ENCODE measurements around the gene FEZF1. TPM values are rescaled to one million over a fixed set of nuclear protein-coding genes. Genes with fewer than 3 reads are reported as not detected.

Gene FEZF1
- total RNA-seq, 6 experiments from 2014 or later = not detected

GRCh38 chr7:122260336-122260735 lies 44.2 kb downstream of the FEZF1 start:
- Mint-ChIP-seq H3K9me3 (peaks cover 13% of the 10 kb centered on the region), H3K4me3 (no peak overlapping the region), H3K4me1 (ENCODE audit: low read depth) (no peaks in the 10 kb centered on the region), H3K27ac (no peak overlapping the region), H3K27me3 (ENCODE audit: insufficient read depth) (peaks cover 1% of the 10 kb centered on the region; the same call in 1 of the 2 replicates), H3K36me3 (ENCODE audit: low read depth) (no peaks in the 10 kb centered on the region)
- TF ChIP-seq CTCF (IDR thresholded peaks at IDR 0.05) = no peak
- DNase-seq = no peak

- Mint-ChIP-seq H3K36me3 (ENCODE audit: low read depth) (no peaks in the 10 kb centered on the region), H3K27me3 (ENCODE audit: insufficient read depth) (peaks cover 1% of the 10 kb centered on the region; the same call in 1 of the 2 replicates), H3K9me3 (peaks cover 13% of the 10 kb centered on the region), H3K4me1 (ENCODE audit: low read depth) (no peaks in the 10 kb centered on the region), H3K27ac (no peak overlapping the region), H3K4me3 (no peak overlapping the region)
- no peak for DNase-seq
- TF ChIP-seq CTCF (IDR thresholded peaks at IDR 0.05) = no peak
These were observed 45.6 kb downstream of the FEZF1 start for GRCh38 chr7:122258971-122259370.

- Mint-ChIP-seq H3K36me3 (ENCODE audit: low read depth) (no peaks in the 10 kb centered on the region), H3K27ac (no peak overlapping the region), H3K9me3 (peaks cover 17% of the 10 kb centered on the region), H3K4me3 (no peak overlapping the region), H3K4me1 (ENCODE audit: low read depth) (no peaks in the 10 kb centered on the region), H3K27me3 (ENCODE audit: insufficient read depth) (peaks cover 1% of the 10 kb centered on the region; the same call in 1 of the 2 replicates)
- no peak for DNase-seq
- TF ChIP-seq CTCF (IDR thresholded peaks at IDR 0.05) = no peak
These were observed 47.5 kb downstream of the FEZF1 start for GRCh38 chr7:122257056-122257455.

GRCh38 chr7:122256046-122256445 lies 48.5 kb downstream of the FEZF1 start:
- H3K36me3 Mint-ChIP-seq (ENCODE audit: low read depth) = no peaks in the 10 kb centered on the region
- TF ChIP-seq CTCF (IDR thresholded peaks at IDR 0.05) = no peak
- H3K27me3 Mint-ChIP-seq (ENCODE audit: insufficient read depth) = no peaks in the 10 kb centered on the region
- H3K27ac Mint-ChIP-seq = no peak overlapping the region
- no peaks in the 10 kb centered on the region for H3K4me1 Mint-ChIP-seq (ENCODE audit: low read depth)
- H3K4me3 Mint-ChIP-seq = no peak overlapping the region
- no peak for DNase-seq
- H3K9me3 Mint-ChIP-seq = peaks cover 17% of the 10 kb centered on the region

- H3K27ac Mint-ChIP-seq = no peak overlapping the region
- peaks cover 21% of the 10 kb centered on the region for H3K9me3 Mint-ChIP-seq
- no peaks in the 10 kb centered on the region for H3K4me1 Mint-ChIP-seq (ENCODE audit: low read depth)
- no peak for TF ChIP-seq CTCF (IDR thresholded peaks at IDR 0.05)
- H3K27me3 Mint-ChIP-seq (ENCODE audit: insufficient read depth) = no peaks in the 10 kb centered on the region
- no peaks in the 10 kb centered on the region for H3K36me3 Mint-ChIP-seq (ENCODE audit: low read depth)
- no peak overlapping the region for H3K4me3 Mint-ChIP-seq
- DNase-seq = no peak
These were observed 49.1 kb downstream of the FEZF1 start for GRCh38 chr7:122255454-122255853.

Other genes with a start within 250 kb of the FEZF1 start
- 10 to 100 TPM in 2 of 6 experiments, 1 to 10 TPM in 4; 8.1 to 10.2 (median 8.9) TPM for gene AASS, start 160.5 kb downstream of the FEZF1 start, total RNA-seq (2021; fragmentation: NEBNext Ultra II Directional; extraction: Animal tissue kit (Norgen Biotek cat#: 25700))